Measurements from ENCODE around the gene KRTAP5-8. TPM values are rescaled to one million over a fixed set of nuclear protein-coding genes. Genes with fewer than 3 reads are reported as not detected.

The KRTAP5-8 gene
- total and polyA plus RNA-seq, 8 donors = 0.15 to 5.5 TPM; not detected in 6

DNA sequence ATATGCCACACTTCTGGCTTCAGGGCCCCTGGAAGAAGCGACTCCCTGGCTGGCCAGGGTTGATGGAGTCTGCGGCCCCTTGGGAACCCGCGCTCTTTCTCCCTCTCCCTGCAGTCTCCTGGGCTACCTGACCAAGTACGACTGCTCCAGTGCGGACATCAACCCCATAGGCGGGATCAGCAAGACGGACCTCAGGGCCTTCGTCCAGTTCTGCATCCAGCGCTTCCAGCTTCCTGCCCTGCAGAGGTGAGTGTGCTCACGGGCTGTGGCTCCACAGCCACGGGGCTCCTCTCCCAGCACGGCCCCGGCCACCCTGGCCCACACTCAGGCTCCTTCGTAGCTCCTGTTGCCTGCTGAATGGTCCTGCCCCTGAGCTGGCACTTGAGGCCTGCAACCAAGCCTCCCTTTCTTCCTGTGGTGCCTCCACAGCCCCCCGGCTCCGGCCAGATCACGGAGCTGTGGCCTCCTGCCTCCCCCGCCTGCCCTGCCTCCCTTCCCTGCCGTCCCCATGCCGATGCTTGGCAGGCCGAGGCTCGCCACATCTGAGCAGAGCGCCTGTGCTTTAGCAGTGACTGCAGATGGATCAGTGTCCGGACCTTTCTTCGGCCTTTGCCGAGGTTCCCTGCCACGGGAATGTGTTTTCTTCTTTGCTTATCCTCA, 47.0 kb upstream of the KRTAP5-8 start:
- Histone ChIP-seq H3K9me3 (no peaks in the 10 kb centered on the region), H3K27me3 (no peaks in the 10 kb centered on the region), H3K4me3 (no peak overlapping the region), H3K27ac (no peak overlapping the region), H3K36me3 (peaks cover 37 to 98% (median 95%) of the 10 kb centered on the region in 4 donors), H3K4me1 (no peaks in the 10 kb centered on the region)
- 94 to 97% (median 97%) methylated on average over 25 to 28 of the region's 28 CpGs for WGBS, 5 donors
- no peak for TF ChIP-seq POLR2AphosphoS5 (IDR thresholded peaks at IDR 0.05)
- TF ChIP-seq, protein P1, sequence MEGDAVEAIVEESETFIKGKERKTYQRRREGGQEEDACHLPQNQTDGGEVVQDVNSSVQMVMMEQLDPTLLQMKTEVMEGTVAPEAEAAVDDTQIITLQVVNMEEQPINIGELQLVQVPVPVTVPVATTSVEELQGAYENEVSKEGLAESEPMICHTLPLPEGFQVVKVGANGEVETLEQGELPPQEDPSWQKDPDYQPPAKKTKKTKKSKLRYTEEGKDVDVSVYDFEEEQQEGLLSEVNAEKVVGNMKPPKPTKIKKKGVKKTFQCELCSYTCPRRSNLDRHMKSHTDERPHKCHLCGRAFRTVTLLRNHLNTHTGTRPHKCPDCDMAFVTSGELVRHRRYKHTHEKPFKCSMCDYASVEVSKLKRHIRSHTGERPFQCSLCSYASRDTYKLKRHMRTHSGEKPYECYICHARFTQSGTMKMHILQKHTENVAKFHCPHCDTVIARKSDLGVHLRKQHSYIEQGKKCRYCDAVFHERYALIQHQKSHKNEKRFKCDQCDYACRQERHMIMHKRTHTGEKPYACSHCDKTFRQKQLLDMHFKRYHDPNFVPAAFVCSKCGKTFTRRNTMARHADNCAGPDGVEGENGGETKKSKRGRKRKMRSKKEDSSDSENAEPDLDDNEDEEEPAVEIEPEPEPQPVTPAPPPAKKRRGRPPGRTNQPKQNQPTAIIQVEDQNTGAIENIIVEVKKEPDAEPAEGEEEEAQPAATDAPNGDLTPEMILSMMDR (IDR thresholded peaks at IDR 0.05) = no peak
- TF ChIP-seq POLR2A (IDR thresholded peaks at IDR 0.05) = no peak
- no peak for TF ChIP-seq EP300 (IDR thresholded peaks at IDR 0.05)
- peak in 1 of 2 donors; percentile 9 for DNase-seq
- intact Hi-C loops (cut with DNase I; ENCODE audit: low total_unique reads) = no loop called here

DNA sequence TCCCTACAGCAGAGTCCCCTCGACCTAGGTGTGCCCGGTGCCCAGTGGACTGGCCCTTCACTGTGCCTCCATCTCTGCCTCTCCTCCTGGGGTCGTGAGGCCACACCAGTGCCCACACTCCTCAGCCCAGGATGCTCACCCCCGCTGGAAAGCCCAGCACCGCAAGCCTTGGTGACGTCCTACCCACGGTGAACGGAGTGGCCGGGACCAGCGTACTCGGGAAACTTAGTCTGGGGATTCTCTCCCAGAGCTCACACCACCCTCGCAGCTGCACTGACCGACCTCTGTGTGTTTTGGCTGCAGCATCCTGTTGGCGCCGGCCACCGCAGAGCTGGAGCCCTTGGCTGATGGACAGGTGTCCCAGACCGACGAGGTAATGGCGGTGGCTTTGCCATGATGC, 46.3 kb upstream of the KRTAP5-8 start:
- TF ChIP-seq POLR2AphosphoS5 (IDR thresholded peaks at IDR 0.05) = no peak
- no peak for TF ChIP-seq EP300 (IDR thresholded peaks at IDR 0.05)
- TF ChIP-seq, protein P1 (IDR thresholded peaks at IDR 0.05) = no peak
- TF ChIP-seq POLR2A (IDR thresholded peaks at IDR 0.05) = no peak
- Histone ChIP-seq H3K4me1 (no peaks in the 10 kb centered on the region), H3K9me3 (no peaks in the 10 kb centered on the region), H3K36me3 (peaks cover 38 to 98% (median 95%) of the 10 kb centered on the region in 4 donors), H3K27ac (no peak overlapping the region), H3K4me3 (no peak overlapping the region), H3K27me3 (no peaks in the 10 kb centered on the region)
- 91 to 94% (median 93%) methylated on average over 8 to 19 of the region's 19 CpGs for WGBS, 5 donors
- DNase-seq = peak in 1 of 2 donors; percentile 24
- intact Hi-C loops (cut with DNase I; ENCODE audit: low total_unique reads) = no loop called here

DNA sequence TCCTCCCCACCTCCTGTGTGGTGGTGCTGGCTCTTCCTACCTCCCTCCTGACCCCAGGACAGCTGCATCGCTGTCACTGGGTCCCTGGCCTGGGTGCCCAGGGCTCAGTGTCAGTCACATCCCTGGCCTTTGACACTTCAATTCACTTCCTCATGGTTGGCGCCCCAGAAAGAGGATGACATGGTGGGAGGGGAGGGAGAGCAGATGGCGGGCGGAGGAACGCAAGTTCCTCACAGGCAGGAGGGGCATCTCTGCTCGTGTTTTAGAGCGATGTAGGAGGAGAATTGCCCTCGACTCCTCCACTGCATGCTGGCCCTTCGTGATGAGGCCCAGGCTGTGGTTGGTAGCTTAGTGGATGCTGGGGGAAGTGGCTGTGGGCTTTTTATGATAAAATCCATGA, 45.9 kb upstream of the KRTAP5-8 start:
- Histone ChIP-seq H3K9me3 (no peaks in the 10 kb centered on the region), H3K27ac (no peak overlapping the region), H3K36me3 (peaks cover 42 to 98% (median 95%) of the 10 kb centered on the region in 4 donors), H3K4me3 (no peak overlapping the region), H3K4me1 (no peaks in the 10 kb centered on the region), H3K27me3 (no peaks in the 10 kb centered on the region)
- TF ChIP-seq POLR2A (IDR thresholded peaks at IDR 0.05) = no peak
- TF ChIP-seq, protein P1 (IDR thresholded peaks at IDR 0.05) = no peak
- no peak for TF ChIP-seq EP300 (IDR thresholded peaks at IDR 0.05)
- TF ChIP-seq POLR2AphosphoS5 (IDR thresholded peaks at IDR 0.05) = no peak
- DNase-seq = peak in 1 of 2 donors; percentile 11
- 91 to 96% (median 93%) methylated on average over 8 to 9 of the region's 9 CpGs for WGBS, 5 donors
- intact Hi-C loops (cut with DNase I; ENCODE audit: low total_unique reads) = no loop called here

GRCh38 chr11:71495286-71496230, 42.3 kb upstream of the KRTAP5-8 start:
- intact Hi-C loops (cut with DNase I; ENCODE audit: low total_unique reads) = no loop called here
- no peak overlapping the region for H3K27ac ChIP-seq
- H3K9me3 ChIP-seq = no peaks in the 10 kb centered on the region
- H3K27me3 ChIP-seq = no peaks in the 10 kb centered on the region
- no peak overlapping the region for H3K4me3 ChIP-seq
- H3K4me1 ChIP-seq = peaks cover 0 to 4% (median 0%) of the 10 kb centered on the region in 4 donors
- no peak for TF ChIP-seq POLR2A (IDR thresholded peaks at IDR 0.05)
- peak in 1 of 2 donors; percentile 22 for DNase-seq
- WGBS, 5 donors = 95 to 97% (median 96%) methylated on average over 18 to 20 of the region's 20 CpGs
- H3K36me3 ChIP-seq = peaks cover 66 to 100% (median 99%) of the 10 kb centered on the region in 4 donors

Measured in stomach (tissue), 9 donors.